ENCODE results near the gene NR2F2.

DNA sequence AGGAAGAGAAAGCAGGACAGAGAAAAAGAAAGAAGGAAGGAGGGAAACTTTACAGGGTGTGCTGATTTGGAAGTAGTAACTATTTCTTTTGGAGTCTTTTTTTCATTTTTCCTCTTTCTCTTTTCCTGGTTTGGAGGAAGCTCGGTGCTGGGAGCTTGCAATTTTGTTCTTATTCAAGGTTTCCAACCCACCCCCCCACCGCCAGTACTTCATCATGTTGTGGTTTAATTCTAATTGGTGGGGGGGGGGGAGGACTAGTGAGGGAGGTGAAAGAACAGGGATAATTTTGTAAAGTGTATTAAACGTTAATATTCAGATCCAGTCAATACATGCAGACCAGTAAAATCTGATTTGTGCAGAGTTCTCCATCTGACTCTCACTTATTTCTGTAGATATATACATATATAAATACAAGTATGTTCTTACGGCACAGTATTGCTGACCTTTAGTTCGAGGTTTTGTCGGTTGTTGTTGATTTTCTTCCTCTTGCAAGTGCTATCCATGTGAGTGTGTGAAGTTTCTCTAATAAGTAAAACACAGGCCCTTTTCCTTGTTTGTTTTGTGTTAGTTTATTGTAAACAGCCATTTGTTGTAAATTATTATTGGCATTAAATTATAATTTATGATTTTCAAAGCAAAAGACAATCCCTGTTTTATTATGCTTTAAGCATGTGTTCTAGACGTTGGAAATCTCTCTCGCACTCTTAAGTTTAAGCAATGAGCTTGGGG is 9.3 kb downstream of the NR2F2 start:
- TF ChIP-seq, protein P1, sequence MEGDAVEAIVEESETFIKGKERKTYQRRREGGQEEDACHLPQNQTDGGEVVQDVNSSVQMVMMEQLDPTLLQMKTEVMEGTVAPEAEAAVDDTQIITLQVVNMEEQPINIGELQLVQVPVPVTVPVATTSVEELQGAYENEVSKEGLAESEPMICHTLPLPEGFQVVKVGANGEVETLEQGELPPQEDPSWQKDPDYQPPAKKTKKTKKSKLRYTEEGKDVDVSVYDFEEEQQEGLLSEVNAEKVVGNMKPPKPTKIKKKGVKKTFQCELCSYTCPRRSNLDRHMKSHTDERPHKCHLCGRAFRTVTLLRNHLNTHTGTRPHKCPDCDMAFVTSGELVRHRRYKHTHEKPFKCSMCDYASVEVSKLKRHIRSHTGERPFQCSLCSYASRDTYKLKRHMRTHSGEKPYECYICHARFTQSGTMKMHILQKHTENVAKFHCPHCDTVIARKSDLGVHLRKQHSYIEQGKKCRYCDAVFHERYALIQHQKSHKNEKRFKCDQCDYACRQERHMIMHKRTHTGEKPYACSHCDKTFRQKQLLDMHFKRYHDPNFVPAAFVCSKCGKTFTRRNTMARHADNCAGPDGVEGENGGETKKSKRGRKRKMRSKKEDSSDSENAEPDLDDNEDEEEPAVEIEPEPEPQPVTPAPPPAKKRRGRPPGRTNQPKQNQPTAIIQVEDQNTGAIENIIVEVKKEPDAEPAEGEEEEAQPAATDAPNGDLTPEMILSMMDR (IDR thresholded peaks at IDR 0.05), result no peak
- peak in 1 of 4 donors; percentile 2 for TF ChIP-seq POLR2AphosphoS5 (IDR thresholded peaks at IDR 0.05)
- TF ChIP-seq POLR2A (IDR thresholded peaks at IDR 0.05), result no peak
